Stimulated activated CD4-positive, alpha-beta T cell treated with anti-CD3 and anti-CD28 coated beads, TNF-alpha, amount 100 ng/mL, for 1 hour (primary cell): ENCODE data around the gene NCOR2.

Source experiments
- DNase-seq, 3 donors: peaks; one replicate each; pipeline ENCODE4 v3.0.0-alpha.2; 2020; ENCODE audit warnings: low read depth in 3 of 3, low spot score in 1 of 3

Gene NCOR2

GRCh38 chr12:124566997-124567672 is at the start of gene NCOR2:
TSS of gene NCOR2 (minus strand) at chr12:124567612. CDS start at chr12:124495251, 72,361 bp downstream.
- DNase-seq: peak in 2 of 3 donors; percentile 16 to 43

GRCh38 chr12:124616394-124617221 is 49.2 kb upstream of the NCOR2 start:
- no peak for DNase-seq

- no peak for DNase-seq
Observed at GRCh38 chr12:124614512-124615292, 47.3 kb upstream of the NCOR2 start.

GRCh38 chr12:124613151-124613585 is 45.8 kb upstream of the NCOR2 start:
- DNase-seq: no peak

GRCh38 chr12:124612410-124612680 is 44.9 kb upstream of the NCOR2 start:
- DNase-seq: no peak

- DNase-seq: no peak
Observed at GRCh38 chr12:124611559-124612409, 44.4 kb upstream of the NCOR2 start.

GRCh38 chr12:124610629-124611558 is 43.5 kb upstream of the NCOR2 start:
- no peak for DNase-seq

GRCh38 chr12:124610021-124610612 is 42.7 kb upstream of the NCOR2 start:
- no peak for DNase-seq

GRCh38 chr12:124609041-124609989 is 41.9 kb upstream of the NCOR2 start:
- peak; percentile 43 to 71 (median 67) for DNase-seq

- DNase-seq: no peak
Observed at GRCh38 chr12:124608450-124608870, 41.0 kb upstream of the NCOR2 start.

- DNase-seq: no peak
Observed at GRCh38 chr12:124607681-124608425, 40.4 kb upstream of the NCOR2 start.

- no peak for DNase-seq
Observed at GRCh38 chr12:124605883-124606774, 38.7 kb upstream of the NCOR2 start.

GRCh38 chr12:124605150-124605882 is 37.9 kb upstream of the NCOR2 start:
- no peak for DNase-seq

GRCh38 chr12:124604264-124604680 is 36.9 kb upstream of the NCOR2 start:
- no peak for DNase-seq

- no peak for DNase-seq
Observed at GRCh38 chr12:124603831-124604251, 36.4 kb upstream of the NCOR2 start.

- no peak for DNase-seq
Observed at GRCh38 chr12:124603100-124603541, 35.7 kb upstream of the NCOR2 start.
